Esophagus (tissue), 2 donors: Measurements from ENCODE around the gene RANBP3L. TPM values are rescaled to one million over a fixed set of nuclear protein-coding genes. Genes with fewer than 3 reads are reported as not detected.
"Not testable (repeated sequence)": the region's sequence is repeated elsewhere in the genome, so short reads cannot be mapped to it uniquely, and the experiment has no call there.

Source experiments
- H3K27ac ChIP-seq, 2 donors: one replicate each; pipeline ENCODE4 v1.5.1; 2013; ENCODE audit warnings: low read depth in 2 of 2, mild to moderate bottlenecking in 2 of 2, inconsistent platforms in 1 of 2, low read length in 1 of 2, moderate library complexity in 1 of 2
- H3K27me3 ChIP-seq, 2 donors: one replicate each; pipeline ENCODE4 v1.6.1; 2013; ENCODE audit warnings: low read length in 2 of 2, control low read depth in 1 of 2, mild to moderate bottlenecking in 1 of 2; ENCODE audit not compliant: insufficient read depth in 2 of 2, control insufficient read depth in 1 of 2
- H3K36me3 ChIP-seq, 2 donors: one replicate each; pipeline ENCODE4 v1.6.1; 2013; ENCODE audit warnings: low read length in 1 of 2; ENCODE audit not compliant: control insufficient read depth in 2 of 2, insufficient read depth in 2 of 2
- H3K4me1 ChIP-seq, 2 donors: one replicate each; pipeline ENCODE4 v1.6.1; 2013; ENCODE audit warnings: low read length in 1 of 2; ENCODE audit not compliant: control insufficient read depth in 2 of 2, insufficient read depth in 2 of 2
- H3K4me3 ChIP-seq, 2 donors: one replicate each; pipeline ENCODE4 v1.5.1; 2013; ENCODE audit warnings: low read length in 2 of 2, mild to moderate bottlenecking in 2 of 2, low read depth in 1 of 2, moderate library complexity in 1 of 2
- H3K9me3 ChIP-seq, 2 donors: one replicate each; pipeline ENCODE4 v1.6.1; 2013; ENCODE audit warnings: mild to moderate bottlenecking in 2 of 2, low read depth in 1 of 2, low read length in 1 of 2, moderate library complexity in 1 of 2; ENCODE audit not compliant: control insufficient read depth in 2 of 2, insufficient read depth in 1 of 2
- WGBS, 2 donors: extraction: QIAGEN DNeasy Blood & Tissue Kit; methylation state at CpG; one replicate each; pipeline ENCODE4 v1.1.7; 2013; 5-methylcytosine and 5-hydroxymethylcytosine counted together
- polyA plus RNA-seq, 2 donors: library from polyadenylated mRNA; stranded (reverse); fragments of 200-250 nt; gene quantifications; one replicate each; pipeline ENCODE4 v1.2.3, GENCODE V29; 2013
- donor health status: healthy with polysubstance abuse.
- donor health status: Bipolar disorder and iron deficiency.

RANBP3L gene, protein sequence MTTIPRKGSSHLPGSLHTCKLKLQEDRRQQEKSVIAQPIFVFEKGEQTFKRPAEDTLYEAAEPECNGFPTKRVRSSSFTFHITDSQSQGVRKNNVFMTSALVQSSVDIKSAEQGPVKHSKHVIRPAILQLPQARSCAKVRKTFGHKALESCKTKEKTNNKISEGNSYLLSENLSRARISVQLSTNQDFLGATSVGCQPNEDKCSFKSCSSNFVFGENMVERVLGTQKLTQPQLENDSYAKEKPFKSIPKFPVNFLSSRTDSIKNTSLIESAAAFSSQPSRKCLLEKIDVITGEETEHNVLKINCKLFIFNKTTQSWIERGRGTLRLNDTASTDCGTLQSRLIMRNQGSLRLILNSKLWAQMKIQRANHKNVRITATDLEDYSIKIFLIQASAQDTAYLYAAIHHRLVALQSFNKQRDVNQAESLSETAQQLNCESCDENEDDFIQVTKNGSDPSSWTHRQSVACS
- polyA plus RNA-seq, result under 1 TPM; 0.02 to 0.07 TPM

DNA sequence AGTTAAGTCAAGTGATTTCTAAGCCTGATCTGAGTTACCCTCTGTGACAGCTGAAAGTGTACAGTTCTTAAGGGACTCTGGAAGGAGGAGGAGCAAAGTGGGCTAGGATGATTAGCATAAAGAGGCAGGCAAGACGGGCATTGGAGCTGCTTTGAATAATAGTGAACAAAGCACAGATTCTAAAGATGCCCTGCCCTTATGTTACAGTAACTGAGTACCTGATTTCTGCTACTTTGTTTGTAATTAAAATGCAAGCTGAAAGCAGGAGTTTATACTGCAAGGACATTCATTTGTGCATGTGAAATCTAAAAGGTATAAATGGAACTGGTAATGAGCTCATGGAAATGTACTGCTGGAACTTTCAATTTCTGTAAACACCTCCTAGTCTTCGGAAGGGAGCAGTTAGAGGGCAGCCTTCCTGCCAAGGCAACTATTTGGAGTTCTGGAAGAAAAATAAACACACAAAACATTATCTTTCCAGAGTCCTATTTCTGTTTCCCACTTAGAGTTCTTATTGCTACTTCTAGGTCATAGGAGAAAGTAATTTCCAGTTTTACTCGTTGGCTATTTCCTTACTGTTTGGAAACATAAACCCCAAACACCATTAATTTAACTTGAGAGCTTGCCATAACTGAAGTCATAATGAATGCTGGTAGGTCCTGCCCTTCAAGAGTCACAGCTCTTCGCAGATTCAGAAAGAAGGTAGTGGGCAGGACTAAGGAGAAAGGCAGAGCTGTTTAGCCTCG, at the start of gene RANBP3L:
Gene RANBP3L, minus strand, starts transcription at position 45 of the 746 bp plus-strand sequence. CDS start 486 bp downstream, outside the sequence.
- Histone ChIP-seq H3K4me3 (peak within 1 kb of the TSS in 1 of 2 donors; percentile 31), H3K4me1 (peaks cover 0 to 3% of the 10 kb centered on the region in 2 donors), H3K27me3 (no peaks in the 10 kb centered on the region), H3K36me3 (no peaks in the 10 kb centered on the region), H3K9me3 (no peaks in the 10 kb centered on the region), H3K27ac (peak within 1 kb of the TSS; percentile 49 to 62)
- 8 to 9% methylated on average over 5 of the region's 5 CpGs for WGBS, 2 donors

DNA sequence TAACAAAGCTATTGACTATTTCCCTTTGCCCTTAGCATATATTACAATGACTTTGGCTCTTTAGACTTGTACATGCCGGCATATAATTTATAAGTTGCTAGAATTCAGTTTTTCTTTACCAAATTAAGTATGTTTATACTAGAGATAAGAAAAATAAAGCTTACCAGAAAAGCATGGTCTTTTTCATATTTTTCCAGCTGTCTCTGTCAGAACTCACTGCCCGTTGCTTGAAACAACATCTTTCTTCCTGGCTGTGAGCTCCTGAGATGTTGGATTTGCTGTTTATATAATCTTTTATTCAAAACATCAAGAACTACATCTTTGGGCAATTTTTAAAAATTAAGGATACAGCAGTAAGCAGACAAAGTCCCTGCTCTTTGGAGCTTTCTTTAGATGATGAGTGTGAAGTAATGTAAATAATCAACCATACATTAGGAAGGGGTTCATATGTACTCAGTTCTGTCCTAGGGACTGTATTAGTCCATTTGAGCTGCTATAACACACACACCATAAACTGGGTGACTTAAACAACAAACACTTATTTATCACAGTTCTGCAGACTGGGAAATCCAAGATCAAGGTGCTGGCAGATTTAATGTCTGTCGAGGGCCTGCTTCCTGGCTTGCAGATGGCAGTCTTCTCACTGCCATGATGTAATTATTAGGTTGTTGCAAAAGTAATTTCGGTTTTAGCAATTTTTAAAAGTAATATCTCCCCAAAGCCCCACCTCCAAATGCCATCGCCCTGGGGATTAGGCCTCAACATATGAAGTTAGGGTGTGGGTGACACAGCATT, 45.4 kb upstream of the RANBP3L start:
- Histone ChIP-seq H3K36me3 (no peaks in the 10 kb centered on the region), H3K27me3 (no peaks in the 10 kb centered on the region), H3K27ac (no peak overlapping the region), H3K4me1 (no peaks in the 10 kb centered on the region), H3K9me3 (no peaks in the 10 kb centered on the region), H3K4me3 (no peak overlapping the region)
- 70 to 75% methylated on average over 5 of the region's 5 CpGs for WGBS, 2 donors

DNA sequence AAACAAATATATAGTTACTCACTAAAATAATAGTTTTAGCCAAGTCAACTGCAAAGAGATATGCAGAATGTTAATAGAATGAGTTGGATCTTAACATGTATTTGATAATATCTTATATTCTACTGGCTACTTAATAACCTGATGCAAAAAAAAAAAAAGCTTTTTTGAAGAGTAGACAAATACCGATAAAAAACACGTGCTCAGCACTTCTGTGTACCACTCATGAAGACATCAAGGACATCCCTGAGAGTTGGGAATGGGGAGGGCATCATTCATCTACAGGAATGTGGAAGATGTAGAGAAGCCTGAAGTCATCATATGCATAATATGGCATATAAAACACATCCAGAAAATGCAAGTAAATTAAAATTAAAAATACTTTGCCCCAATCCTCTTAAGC, 43.2 kb upstream of the RANBP3L start:
- no peaks in the 10 kb centered on the region for H3K9me3 ChIP-seq
- H3K36me3 ChIP-seq, result no peaks in the 10 kb centered on the region
- no peak overlapping the region for H3K27ac ChIP-seq
- H3K4me3 ChIP-seq, result no peak overlapping the region
- no peaks in the 10 kb centered on the region for H3K4me1 ChIP-seq
- WGBS, 2 donors, result 85 to 86% methylated on average over 2 of the region's 2 CpGs
- H3K27me3 ChIP-seq, result no peaks in the 10 kb centered on the region

DNA sequence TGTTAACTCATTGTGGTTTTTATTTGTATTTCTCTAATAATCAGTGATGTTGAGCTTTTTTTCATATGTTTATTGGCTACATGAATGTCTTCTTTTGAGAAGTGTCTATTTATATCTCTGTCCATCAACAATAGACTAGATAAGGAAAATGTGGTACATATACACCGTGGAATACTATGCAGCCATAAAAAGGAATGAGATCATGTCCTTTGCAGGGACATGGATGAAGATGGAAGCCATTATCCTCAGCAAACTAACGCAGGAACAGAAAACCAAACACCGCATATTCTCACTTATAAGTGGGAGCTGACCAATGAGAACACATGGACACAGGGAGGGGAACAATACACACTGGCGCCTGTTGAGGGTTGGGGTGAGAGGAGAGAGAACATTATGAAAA, 40.0 kb upstream of the RANBP3L start:
- H3K27me3 ChIP-seq, H3K36me3 ChIP-seq, H3K4me1 ChIP-seq, H3K27ac ChIP-seq, H3K9me3 ChIP-seq, H3K4me3 ChIP-seq: not testable (repeated sequence)
- WGBS, 2 donors, result 84% methylated on average over 4 of the region's 4 CpGs

DNA sequence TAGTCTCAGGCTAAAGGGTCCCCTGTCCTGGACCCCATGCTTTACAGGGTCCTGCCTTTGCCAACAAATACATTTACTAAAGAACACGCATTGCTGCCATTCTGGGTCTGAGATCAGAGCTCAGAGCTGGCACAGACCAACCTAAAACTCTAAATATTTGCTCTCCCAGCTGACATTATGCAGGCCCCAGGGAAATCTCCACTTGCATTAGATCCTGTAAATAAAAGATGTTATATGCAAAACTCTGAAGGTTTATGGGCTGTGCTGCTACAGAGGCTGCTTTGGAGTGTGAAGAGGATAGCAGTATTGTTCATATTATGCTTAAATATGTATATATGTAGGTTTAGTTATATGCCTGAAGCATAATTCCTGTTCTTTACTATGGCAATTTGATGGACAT, 35.9 kb upstream of the RANBP3L start:
- Histone ChIP-seq H3K4me1 (no peaks in the 10 kb centered on the region), H3K36me3 (no peaks in the 10 kb centered on the region), H3K4me3 (no peak overlapping the region), H3K27me3 (no peaks in the 10 kb centered on the region), H3K27ac (no peak overlapping the region), H3K9me3 (no peaks in the 10 kb centered on the region)
- WGBS, 2 donors, result 88% methylated on average over 1 of the region's 1 CpG

DNA sequence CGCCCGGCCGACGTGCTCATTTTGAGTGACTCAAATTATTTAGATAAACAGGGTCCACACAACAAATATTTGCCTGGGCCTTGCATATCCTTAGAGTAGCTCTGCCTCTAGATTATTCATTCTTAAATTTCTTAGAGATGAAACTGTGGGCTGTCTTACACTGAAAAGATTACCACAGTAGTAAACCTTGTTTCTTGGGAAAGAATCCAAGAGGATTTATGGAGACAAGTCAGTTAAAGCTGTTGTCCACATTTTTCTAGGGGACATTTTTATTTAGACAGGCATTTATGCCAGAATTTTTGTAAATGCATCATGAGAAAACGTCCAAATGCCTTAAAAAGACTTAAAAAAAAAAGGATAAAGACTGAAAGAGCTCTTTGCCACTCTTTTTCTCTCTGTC, 32.6 kb upstream of the RANBP3L start:
- Histone ChIP-seq H3K27ac (no peak overlapping the region), H3K9me3 (peaks cover 0 to 2% of the 10 kb centered on the region in 2 donors), H3K36me3 (no peaks in the 10 kb centered on the region), H3K4me1 (no peaks in the 10 kb centered on the region), H3K4me3 (no peak overlapping the region), H3K27me3 (no peaks in the 10 kb centered on the region)
- 80 to 87% methylated on average over 5 of the region's 5 CpGs for WGBS, 2 donors

DNA sequence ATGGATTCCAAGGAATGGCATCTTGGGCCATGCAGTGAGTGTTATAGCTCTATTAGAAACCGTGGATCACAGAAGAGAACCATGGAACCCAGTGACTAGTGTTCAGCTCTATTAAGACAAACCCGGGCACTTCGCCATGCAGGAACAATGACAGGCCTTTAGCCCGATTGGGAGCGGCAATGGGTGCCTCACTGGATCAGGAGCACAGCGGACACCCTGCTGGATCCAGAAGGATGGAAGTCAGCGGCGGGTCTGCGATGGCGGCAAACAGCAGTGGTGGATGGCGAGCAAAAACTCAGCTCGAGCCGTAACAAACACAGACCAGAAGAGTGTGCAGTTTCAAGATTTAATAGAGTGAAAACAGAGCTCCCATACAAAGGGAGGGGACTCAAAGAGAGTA, 31.0 kb upstream of the RANBP3L start:
- not testable (repeated sequence) for H3K27ac ChIP-seq, H3K4me3 ChIP-seq, H3K9me3 ChIP-seq, H3K27me3 ChIP-seq, H3K4me1 ChIP-seq, H3K36me3 ChIP-seq
- WGBS, 2 donors, result 88 to 90% methylated on average over 13 of the region's 13 CpGs

DNA sequence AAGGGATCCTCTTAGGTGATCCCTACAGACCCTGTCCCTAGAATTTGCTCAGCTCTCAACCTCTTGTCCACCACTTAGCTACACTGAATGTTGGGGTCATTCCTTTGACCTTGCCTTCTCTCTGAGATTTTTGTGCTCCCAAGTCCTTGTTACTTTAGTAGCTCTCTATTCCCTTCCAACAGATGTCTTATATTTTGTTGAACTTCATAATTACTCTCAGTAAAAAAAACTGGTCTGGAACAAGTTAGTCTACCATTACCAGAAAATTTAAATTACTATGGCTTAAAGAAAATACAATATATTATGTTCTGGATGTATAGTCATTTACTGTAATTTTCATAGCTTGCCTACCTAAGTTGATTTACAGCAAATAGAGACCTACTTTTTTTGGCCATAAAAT, 23.5 kb upstream of the RANBP3L start:
- Histone ChIP-seq H3K36me3 (no peaks in the 10 kb centered on the region), H3K4me3 (no peak overlapping the region), H3K27me3 (no peaks in the 10 kb centered on the region), H3K27ac (no peak overlapping the region), H3K9me3 (peaks cover 0 to 2% of the 10 kb centered on the region in 2 donors), H3K4me1 (no peaks in the 10 kb centered on the region)

DNA sequence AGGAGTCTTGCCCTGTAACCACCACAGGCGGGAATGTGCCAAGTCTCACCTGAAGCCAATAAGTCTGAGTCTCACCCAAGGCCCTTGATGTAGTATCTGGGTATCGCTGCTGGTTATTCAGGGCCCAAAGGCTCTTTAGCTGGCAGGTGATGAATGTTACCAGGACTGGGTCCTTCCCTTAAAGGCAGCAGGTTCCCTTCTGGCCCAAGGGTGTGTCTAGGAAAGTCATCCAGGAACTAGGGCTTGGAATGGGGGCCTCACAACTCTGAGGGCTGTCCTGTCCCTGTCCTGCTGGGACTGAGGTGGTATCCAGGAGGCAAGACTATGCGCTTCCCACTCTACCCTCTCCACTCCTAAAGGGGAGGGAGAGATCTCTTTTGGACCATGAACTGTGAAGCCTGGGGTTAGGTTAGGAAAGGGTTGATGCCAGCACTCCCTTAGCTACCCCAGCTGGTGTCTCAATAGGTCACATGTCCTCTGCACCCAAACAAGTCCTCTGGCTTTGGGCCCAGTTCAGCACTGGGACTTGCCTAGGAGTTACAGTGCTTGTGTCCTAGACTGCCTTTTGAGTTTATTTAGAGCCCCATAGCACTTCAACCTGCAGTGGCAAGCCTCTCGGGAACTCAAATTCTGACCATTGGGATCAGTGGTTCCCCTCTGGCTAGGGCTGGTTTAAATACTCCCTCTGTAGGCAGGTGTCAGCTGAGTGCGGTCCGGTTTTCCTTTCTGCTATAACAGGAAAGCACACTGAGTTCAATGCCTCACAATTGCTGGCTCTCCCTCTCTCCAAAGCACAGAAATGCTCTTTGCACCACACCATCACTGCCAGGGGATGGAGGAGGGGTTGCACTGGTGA, 22.5 kb upstream of the RANBP3L start:
- 86 to 87% methylated on average over 6 of the region's 6 CpGs for WGBS, 2 donors
- H3K27me3 ChIP-seq, result no peaks in the 10 kb centered on the region
- no peaks in the 10 kb centered on the region for H3K36me3 ChIP-seq

More for the DNA sequence above, 22.5 kb upstream of the RANBP3L start:
- H3K4me1 ChIP-seq, result no peaks in the 10 kb centered on the region
- no peak overlapping the region for H3K4me3 ChIP-seq
- no peak overlapping the region for H3K27ac ChIP-seq
- peaks cover 0 to 2% of the 10 kb centered on the region in 2 donors for H3K9me3 ChIP-seq
